ENCODE data around the gene TTC16.

DNA sequence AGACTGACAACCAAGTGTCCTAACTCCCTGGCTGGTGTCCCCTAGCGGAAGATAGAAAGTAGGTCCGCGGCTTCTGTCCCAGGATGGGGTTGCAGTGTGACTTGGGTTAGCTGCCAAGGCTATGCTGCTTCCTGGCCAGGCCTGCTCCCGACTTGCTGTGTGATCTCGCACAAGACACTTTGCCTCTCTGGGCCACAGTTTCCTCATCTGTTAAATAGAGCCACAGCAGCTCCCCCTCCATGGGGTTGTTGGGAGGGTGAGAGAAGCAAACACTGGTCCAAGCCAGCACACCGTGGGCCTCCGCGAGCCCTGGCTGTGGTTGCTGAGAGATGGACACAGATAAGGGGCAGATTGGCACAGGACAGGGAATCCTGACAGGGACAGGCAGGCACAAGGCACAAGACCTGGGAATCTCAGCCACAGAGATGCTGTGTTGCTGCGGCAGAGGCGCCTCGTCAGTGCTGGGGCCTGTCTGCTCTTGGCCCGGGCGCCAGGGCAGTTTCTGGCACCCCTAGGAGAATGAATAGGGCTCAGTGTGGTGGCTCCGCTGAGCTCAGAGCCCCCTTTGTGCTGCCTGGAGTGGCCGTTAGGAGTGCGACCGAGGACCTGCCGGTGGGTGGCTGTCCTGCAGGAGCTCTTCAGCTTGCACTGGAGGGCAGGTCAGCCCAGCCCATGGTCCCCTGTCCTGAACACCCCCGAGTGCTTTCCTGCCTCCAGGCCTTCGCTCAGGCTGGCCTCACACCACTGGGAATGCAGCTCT, 64.4 kb downstream of the TTC16 start:
- TF ChIP-seq EP300 (IDR thresholded peaks at IDR 0.05) (no peak), POLR2A (IDR thresholded peaks at IDR 0.05) (no peak)
- TF ChIP-seq, protein P1, sequence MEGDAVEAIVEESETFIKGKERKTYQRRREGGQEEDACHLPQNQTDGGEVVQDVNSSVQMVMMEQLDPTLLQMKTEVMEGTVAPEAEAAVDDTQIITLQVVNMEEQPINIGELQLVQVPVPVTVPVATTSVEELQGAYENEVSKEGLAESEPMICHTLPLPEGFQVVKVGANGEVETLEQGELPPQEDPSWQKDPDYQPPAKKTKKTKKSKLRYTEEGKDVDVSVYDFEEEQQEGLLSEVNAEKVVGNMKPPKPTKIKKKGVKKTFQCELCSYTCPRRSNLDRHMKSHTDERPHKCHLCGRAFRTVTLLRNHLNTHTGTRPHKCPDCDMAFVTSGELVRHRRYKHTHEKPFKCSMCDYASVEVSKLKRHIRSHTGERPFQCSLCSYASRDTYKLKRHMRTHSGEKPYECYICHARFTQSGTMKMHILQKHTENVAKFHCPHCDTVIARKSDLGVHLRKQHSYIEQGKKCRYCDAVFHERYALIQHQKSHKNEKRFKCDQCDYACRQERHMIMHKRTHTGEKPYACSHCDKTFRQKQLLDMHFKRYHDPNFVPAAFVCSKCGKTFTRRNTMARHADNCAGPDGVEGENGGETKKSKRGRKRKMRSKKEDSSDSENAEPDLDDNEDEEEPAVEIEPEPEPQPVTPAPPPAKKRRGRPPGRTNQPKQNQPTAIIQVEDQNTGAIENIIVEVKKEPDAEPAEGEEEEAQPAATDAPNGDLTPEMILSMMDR (IDR thresholded peaks at IDR 0.05): no peak
